HCT116 (cell line): ENCODE data around the gene EYA2. TPM values are rescaled to one million over a fixed set of nuclear protein-coding genes. Genes with fewer than 3 reads are reported as not detected.

Experiments
- ATAC-seq: fragments of 200-7000 bp; cut with Tn5 transposase; 2 replicates; pipeline ENCODE4 v1.9.1; 2020; ENCODE audit warnings: mild to moderate bottlenecking, moderate library complexity
- BruUV-seq: library from RNA; stranded (reverse); fragments of 400-500 nt; replicated peaks from 2 replicates; lab custom pipeline; 2021; lab: Mats Ljungman, UMichigan
- CTCF ChIA-PET: fragments of 300-600 bp; sonication (Branson Sonifier 250); formaldehyde crosslinking; loops from one replicate; lab custom pipeline; 2021; ENCODE audit warnings: antibody characterized with exemption; lab: Charles Lee
- POLR2A ChIA-PET: fragments of 300-600, 350-600 bp; sonication (Branson Sonifier 250); formaldehyde crosslinking; loops from one replicate; lab custom pipeline; 2021; ENCODE audit warnings: antibody characterized with exemption; lab: Charles Lee
- RAD21 ChIA-PET, 2 experiments: fragments of 300-600 bp; sonication (Branson Sonifier 250); formaldehyde crosslinking; loops; one replicate each; lab custom pipeline; 2023; ENCODE audit warnings: low total read pairs in 2 of 2; ENCODE audit not compliant: uncharacterized antibody in 2 of 2, unreplicated experiment in 2 of 2, low non-redundant PET in 1 of 2; lab: Charles Lee
- DNase-seq: peaks from one replicate; pipeline ENCODE4 v3.0.0-alpha.2; 2010; ENCODE audit warnings: low read depth, low spot score
- H2AFZ ChIP-seq: fragments of 200-600 bp; shearing (Covaris generic), sonication (generic); 2 replicates; pipeline ENCODE4 v1.6.1; 2017; ENCODE audit warnings: low read depth, mixed run types, mixed read lengths, antibody characterized with exemption, low read length; ENCODE audit not compliant: poor library complexity, severe bottlenecking
- H3K27ac ChIP-seq: 2 replicates; pipeline ENCODE4 v1.5.1; 2012; ENCODE audit warnings: low read depth, low read length
- H3K27me3 ChIP-seq: fragments of 200-600 bp; sonication (generic); 2 replicates; pipeline ENCODE4 v1.6.1; 2016; ENCODE audit warnings: mixed run types, low read length, mixed read lengths; ENCODE audit not compliant: insufficient read depth
- H3K36me3 ChIP-seq, 2 experiments: fragments of 200-500 bp in 1 of 2; fragments of 200-600 bp in 1 of 2; sonication (Bioruptor generic) in 1 of 2; sonication (generic) in 1 of 2; 2 replicates each; pipeline versions ENCODE4 v1.5.1 to v1.6.1; 2014 to 2016; ENCODE audit warnings: low read length in 2 of 2, inconsistent platforms in 1 of 2, mixed read lengths in 1 of 2, mixed run types in 1 of 2; ENCODE audit not compliant: insufficient read depth in 2 of 2, control insufficient read depth in 1 of 2
- H3K4me1 ChIP-seq, 2 experiments: fragments of 200-600 bp in 1 of 2; sonication (generic) in 1 of 2; 2 replicates each; pipeline versions ENCODE4 v1.5.1 to v1.6.1; 2012 to 2017; ENCODE audit warnings: low read length in 2 of 2, inconsistent platforms in 1 of 2, mild to moderate bottlenecking in 1 of 2, mixed read lengths in 1 of 2, mixed run types in 1 of 2, moderate library complexity in 1 of 2; ENCODE audit not compliant: insufficient read depth in 2 of 2, control insufficient read depth in 1 of 2
- H3K4me2 ChIP-seq: fragments of 200-600 bp; sonication (generic); 2 replicates; pipeline ENCODE4 v1.6.1; 2017; ENCODE audit warnings: mixed run types, low read length, mixed read lengths
- H3K4me3 ChIP-seq, 2 experiments: fragments of 200-600 bp in 1 of 2; sonication (generic) in 1 of 2; replicated peaks in 1 of 2; 2 replicates each; pipeline ENCODE4 v1.5.1; 2011 to 2016; ENCODE audit warnings: low read length in 2 of 2, control low read depth in 1 of 2, low read depth in 1 of 2, mild to moderate bottlenecking in 1 of 2, mixed read lengths in 1 of 2, mixed run types in 1 of 2
- H3K79me2 ChIP-seq: fragments of 200-600 bp; sonication (generic); 2 replicates; pipeline ENCODE4 v1.6.1; 2017; ENCODE audit warnings: mild to moderate bottlenecking, mixed run types, low read length, moderate library complexity, mixed read lengths; ENCODE audit not compliant: insufficient read depth
- H3K9ac ChIP-seq: fragments of 200-600 bp; sonication (generic); 2 replicates; pipeline ENCODE4 v1.6.1; 2016; ENCODE audit warnings: low read length, mixed read lengths
- H3K9me2 ChIP-seq: fragments of 200-600 bp; sonication (generic), shearing (Covaris generic); 2 replicates; pipeline ENCODE4 v1.6.1; 2017; ENCODE audit warnings: mixed run types, mild to moderate bottlenecking, moderate library complexity; ENCODE audit not compliant: insufficient read depth
- H3K9me3 ChIP-seq, 2 experiments: fragments of 200-500 bp in 1 of 2; fragments of 200-600 bp in 1 of 2; sonication (Bioruptor generic) in 1 of 2; sonication (generic) in 1 of 2; 2 replicates each; pipeline ENCODE4 v1.6.1; 2014 to 2017; ENCODE audit warnings: low read length in 2 of 2, mixed read lengths in 2 of 2, inconsistent platforms in 1 of 2, low read depth in 1 of 2, mild to moderate bottlenecking in 1 of 2, mixed run types in 1 of 2, moderate library complexity in 1 of 2; ENCODE audit not compliant: control insufficient read depth in 1 of 2, insufficient read depth in 1 of 2
- H4K20me1 ChIP-seq: fragments of 200-600 bp; sonication (generic), shearing (Covaris generic); 2 replicates; pipeline ENCODE4 v1.6.1; 2017; ENCODE audit warnings: mixed run types, mild to moderate bottlenecking, moderate library complexity; ENCODE audit not compliant: insufficient read depth
- CEBPB ChIP-seq: IDR thresholded peaks from 2 replicates; pipeline ENCODE4 v1.6.1; 2012; ENCODE audit warnings: low read depth
- EGR1 ChIP-seq: IDR thresholded peaks from 2 replicates; pipeline ENCODE4 v1.6.1; 2012; ENCODE audit warnings: low read depth
- EZH2phosphoT487 ChIP-seq: fragments of 200-600 bp; IDR thresholded peaks from 2 replicates; pipeline ENCODE4 v1.6.1; 2018; ENCODE audit warnings: antibody characterized with exemption, borderline replicate concordance
- POLR2A ChIP-seq: IDR thresholded peaks from 2 replicates; pipeline ENCODE4 v1.7.0; 2011; ENCODE audit warnings: borderline replicate concordance; ENCODE audit not compliant: insufficient read depth, insufficient read length; ENCODE audit errors: extremely low read depth
- POLR2AphosphoS5 ChIP-seq: IDR thresholded peaks from 2 replicates; pipeline ENCODE4 v1.6.1; 2011; ENCODE audit warnings: mild to moderate bottlenecking, low read depth, low read length, moderate library complexity
- SRF ChIP-seq: IDR thresholded peaks from 2 replicates; pipeline ENCODE4 v1.6.1; 2012; ENCODE audit warnings: low read depth
- TCF7L2 ChIP-seq: IDR thresholded peaks from 2 replicates; pipeline ENCODE4 v1.7.0; 2011; ENCODE audit warnings: borderline replicate concordance, inconsistent platforms; ENCODE audit not compliant: insufficient read depth, insufficient read length; ENCODE audit errors: extremely low read depth
- ZNF274 ChIP-seq: fragments of 200-500 bp; sonication (Bioruptor generic); IDR thresholded peaks from 2 replicates; pipeline ENCODE4 v1.6.1; 2014; ENCODE audit warnings: mild to moderate bottlenecking, low read depth, low read length, inconsistent platforms
- intact Hi-C: fragments of 100-400 bp; cut with micrococcal nuclease; formaldehyde crosslinking; loops from 2 replicates; pipeline ENCODE4 v1.10.0; 2022
- total RNA-seq: library from RNA; stranded (reverse); gene quantifications from one replicate; pipeline ENCODE4 v1.2.1, GENCODE V29; 2021; ENCODE audit not compliant: unreplicated experiment
- TF ChIP-seq, protein P1 (sequence below), 3 experiments: fragments of 200-600 bp in 1 of 3; sonication (generic) in 1 of 3; IDR thresholded peaks in 2 of 3; conservative IDR thresholded peaks in 1 of 3; 2 replicates each; pipeline ENCODE4 v1.5.1; 2012 to 2017; ENCODE audit warnings: low read depth in 2 of 3, low read length in 2 of 3, antibody characterized with exemption in 1 of 3, borderline replicate concordance in 1 of 3, control low read depth in 1 of 3, mild to moderate bottlenecking in 1 of 3, mixed read lengths in 1 of 3, mixed run types in 1 of 3, moderate library complexity in 1 of 3; ENCODE audit not compliant: insufficient read depth in 1 of 3
- TF ChIP-seq, protein P2 (sequence below): IDR thresholded peaks from 2 replicates; pipeline ENCODE4 v1.6.1; 2012

The EYA2 gene
- total RNA-seq, 1 experiment from 2014 or later, result not detected

DNA sequence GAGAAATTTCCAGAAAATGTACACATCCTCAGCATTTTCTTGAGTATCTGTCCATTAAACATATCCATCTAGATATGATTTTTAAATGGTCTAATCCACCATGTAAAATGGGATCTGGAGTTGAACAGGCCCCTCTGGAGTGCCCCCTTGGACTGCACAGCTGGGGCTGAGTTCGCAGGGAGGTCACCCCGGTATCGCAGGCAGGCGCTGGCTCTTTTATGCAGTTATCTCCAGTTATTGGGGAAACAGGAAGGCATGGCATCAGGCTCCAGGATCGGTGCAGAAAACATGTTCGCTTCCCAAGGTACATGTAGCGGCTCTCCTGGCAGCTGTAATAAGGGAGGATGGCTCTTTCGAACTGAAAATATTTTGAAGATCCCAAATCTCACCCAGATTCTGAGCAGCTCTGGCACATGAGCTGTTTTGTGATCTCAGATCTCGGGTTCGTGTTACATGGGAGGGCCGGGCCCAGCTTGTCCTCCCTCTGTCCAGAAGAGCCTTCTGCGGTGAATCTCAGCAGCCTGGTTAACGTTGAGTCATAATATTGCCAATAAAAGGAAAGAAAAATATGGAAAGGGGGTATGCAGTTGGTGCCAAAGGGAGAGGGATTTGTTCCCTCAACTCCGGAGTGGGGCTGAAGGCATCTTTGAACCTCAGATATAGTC lies 167.7 kb downstream of the EYA2 start:
- no peak for TF ChIP-seq CEBPB
- TF ChIP-seq TCF7L2, result no peak
- no peak for TF ChIP-seq EZH2phosphoT487
- no peak for TF ChIP-seq SRF
- TF ChIP-seq, protein P1, sequence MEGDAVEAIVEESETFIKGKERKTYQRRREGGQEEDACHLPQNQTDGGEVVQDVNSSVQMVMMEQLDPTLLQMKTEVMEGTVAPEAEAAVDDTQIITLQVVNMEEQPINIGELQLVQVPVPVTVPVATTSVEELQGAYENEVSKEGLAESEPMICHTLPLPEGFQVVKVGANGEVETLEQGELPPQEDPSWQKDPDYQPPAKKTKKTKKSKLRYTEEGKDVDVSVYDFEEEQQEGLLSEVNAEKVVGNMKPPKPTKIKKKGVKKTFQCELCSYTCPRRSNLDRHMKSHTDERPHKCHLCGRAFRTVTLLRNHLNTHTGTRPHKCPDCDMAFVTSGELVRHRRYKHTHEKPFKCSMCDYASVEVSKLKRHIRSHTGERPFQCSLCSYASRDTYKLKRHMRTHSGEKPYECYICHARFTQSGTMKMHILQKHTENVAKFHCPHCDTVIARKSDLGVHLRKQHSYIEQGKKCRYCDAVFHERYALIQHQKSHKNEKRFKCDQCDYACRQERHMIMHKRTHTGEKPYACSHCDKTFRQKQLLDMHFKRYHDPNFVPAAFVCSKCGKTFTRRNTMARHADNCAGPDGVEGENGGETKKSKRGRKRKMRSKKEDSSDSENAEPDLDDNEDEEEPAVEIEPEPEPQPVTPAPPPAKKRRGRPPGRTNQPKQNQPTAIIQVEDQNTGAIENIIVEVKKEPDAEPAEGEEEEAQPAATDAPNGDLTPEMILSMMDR (IDR thresholded peaks at IDR 0.05 in 2 of 3, conservative IDR thresholded peaks at IDR 0.05 in 1 of 3; ENCODE audit: borderline replicate concordance in 1 of 3, insufficient read depth in 1 of 3, low read depth in 2 of 3, low read length in 2 of 3), result no peak
- no peak for TF ChIP-seq EGR1
- no peak for TF ChIP-seq ZNF274
- TF ChIP-seq, protein P2, sequence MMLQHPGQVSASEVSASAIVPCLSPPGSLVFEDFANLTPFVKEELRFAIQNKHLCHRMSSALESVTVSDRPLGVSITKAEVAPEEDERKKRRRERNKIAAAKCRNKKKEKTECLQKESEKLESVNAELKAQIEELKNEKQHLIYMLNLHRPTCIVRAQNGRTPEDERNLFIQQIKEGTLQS, result no peak
- TF ChIP-seq POLR2AphosphoS5, result no peak
- TF ChIP-seq POLR2A, result no peak
- TF ChIP-seq, all 23 proteins: peak for 0
- intact Hi-C loops, result no loop called here
- H3K4me1 ChIP-seq, result no peaks in the 10 kb centered on the region
- DNase-seq (no peak), ATAC-seq (no peak)
- H3K27ac ChIP-seq, result no peak overlapping the region
- no peaks in the 10 kb centered on the region for H3K36me3 ChIP-seq
- ChIA-PET POLR2A (no interaction called here), RAD21 (no interaction called here), CTCF (no interaction called here)
- no peak overlapping the region for H3K4me3 ChIP-seq
- H4K20me1 ChIP-seq, result no peaks in the 10 kb centered on the region
- H3K27me3 ChIP-seq, result no peaks in the 10 kb centered on the region
- BruUV-seq, result no TSS peak
- H2AFZ ChIP-seq, result no peak overlapping the region
- H3K9me3 ChIP-seq, result peaks cover 4 to 7% of the 10 kb centered on the region in 2 experiments; a peak in 2 of 4 replicates
- no peak overlapping the region for H3K4me2 ChIP-seq
- no peaks in the 10 kb centered on the region for H3K9me2 ChIP-seq
- no peak overlapping the region for H3K9ac ChIP-seq
- H3K79me2 ChIP-seq, result no peaks in the 10 kb centered on the region
